Fibroblast of the aortic adventitia (primary cell): Measurements from ENCODE around the gene PPP6R2. TPM values are rescaled to one million over a fixed set of nuclear protein-coding genes. Genes with fewer than 3 reads are reported as not detected.

Experiments used
- DNase-seq: peaks from one replicate; pipeline ENCODE4 v3.0.0-alpha.2; 2010; ENCODE audit warnings: low read depth
- H3K4me3 ChIP-seq: 2 replicates; pipeline ENCODE4 v1.5.1; 2011; ENCODE audit warnings: low read depth, mild to moderate bottlenecking, control low read depth, low read length, moderate library complexity
- total RNA-seq: library from RNA; depleted of rRNA; stranded (reverse); fragments of >200 nt; gene quantifications from 2 replicates; pipeline ENCODE4 v1.2.3, GENCODE V29; 2012; ENCODE audit warnings: low replicate concordance
- TF ChIP-seq, protein P1 (sequence below): IDR thresholded peaks from 2 replicates; pipeline ENCODE4 v1.5.1; 2011; ENCODE audit warnings: mild to moderate bottlenecking, low read length, control low read depth, inconsistent platforms; ENCODE audit not compliant: insufficient read depth

The PPP6R2 gene
- total RNA-seq, 1 donor, result 38.5 TPM

DNA sequence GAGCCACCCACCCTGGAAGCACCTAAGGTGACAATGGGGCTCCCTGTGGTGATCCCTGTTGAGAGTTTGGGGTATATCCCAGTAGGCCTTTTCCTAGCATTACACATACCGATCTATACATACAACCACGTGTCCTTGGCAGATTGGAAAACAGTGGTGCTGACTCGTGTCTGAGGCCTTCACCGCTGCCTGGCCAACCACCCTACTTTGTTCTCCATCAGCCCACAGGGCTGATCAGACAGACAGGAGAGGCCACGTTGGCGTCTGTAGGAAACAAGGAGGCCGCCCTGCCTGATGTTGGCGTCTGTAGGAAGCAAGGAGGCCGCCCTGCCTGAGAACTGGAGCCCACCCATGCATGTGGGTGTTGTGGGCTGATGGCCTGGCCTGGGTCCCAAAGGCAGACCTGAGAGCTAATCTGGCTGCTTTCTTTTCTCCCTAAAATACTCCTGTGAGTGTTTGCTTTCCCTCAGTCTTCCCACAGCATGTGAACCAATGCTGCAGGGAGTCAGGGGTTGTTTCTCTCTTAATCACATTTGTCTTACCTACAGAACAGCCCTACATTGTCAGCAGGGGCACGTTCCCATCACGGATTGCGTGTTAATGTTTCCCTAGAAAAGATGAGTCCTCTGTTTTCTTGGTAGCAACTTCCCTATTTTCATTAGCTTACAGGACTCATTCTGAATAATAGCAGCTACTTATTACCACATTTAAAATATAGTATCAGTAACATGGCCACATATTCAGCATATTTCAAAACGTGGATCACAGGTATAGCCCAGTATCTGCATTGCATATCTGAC is 74.5 kb downstream of the PPP6R2 start:
- DNase-seq, result no peak
- no peak overlapping the region for H3K4me3 ChIP-seq
- TF ChIP-seq, protein P1, sequence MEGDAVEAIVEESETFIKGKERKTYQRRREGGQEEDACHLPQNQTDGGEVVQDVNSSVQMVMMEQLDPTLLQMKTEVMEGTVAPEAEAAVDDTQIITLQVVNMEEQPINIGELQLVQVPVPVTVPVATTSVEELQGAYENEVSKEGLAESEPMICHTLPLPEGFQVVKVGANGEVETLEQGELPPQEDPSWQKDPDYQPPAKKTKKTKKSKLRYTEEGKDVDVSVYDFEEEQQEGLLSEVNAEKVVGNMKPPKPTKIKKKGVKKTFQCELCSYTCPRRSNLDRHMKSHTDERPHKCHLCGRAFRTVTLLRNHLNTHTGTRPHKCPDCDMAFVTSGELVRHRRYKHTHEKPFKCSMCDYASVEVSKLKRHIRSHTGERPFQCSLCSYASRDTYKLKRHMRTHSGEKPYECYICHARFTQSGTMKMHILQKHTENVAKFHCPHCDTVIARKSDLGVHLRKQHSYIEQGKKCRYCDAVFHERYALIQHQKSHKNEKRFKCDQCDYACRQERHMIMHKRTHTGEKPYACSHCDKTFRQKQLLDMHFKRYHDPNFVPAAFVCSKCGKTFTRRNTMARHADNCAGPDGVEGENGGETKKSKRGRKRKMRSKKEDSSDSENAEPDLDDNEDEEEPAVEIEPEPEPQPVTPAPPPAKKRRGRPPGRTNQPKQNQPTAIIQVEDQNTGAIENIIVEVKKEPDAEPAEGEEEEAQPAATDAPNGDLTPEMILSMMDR, result no peak

- DNase-seq, result no peak
- H3K4me3 ChIP-seq, result no peak overlapping the region
- TF ChIP-seq, protein P1, result no peak
Measured at GRCh38 chr22:50418624-50419023, 75.5 kb downstream of the PPP6R2 start.

GRCh38 chr22:50419116-50419515 is 76.0 kb downstream of the PPP6R2 start:
- DNase-seq, result no peak
- TF ChIP-seq, protein P1, result no peak
- no peak overlapping the region for H3K4me3 ChIP-seq

DNA sequence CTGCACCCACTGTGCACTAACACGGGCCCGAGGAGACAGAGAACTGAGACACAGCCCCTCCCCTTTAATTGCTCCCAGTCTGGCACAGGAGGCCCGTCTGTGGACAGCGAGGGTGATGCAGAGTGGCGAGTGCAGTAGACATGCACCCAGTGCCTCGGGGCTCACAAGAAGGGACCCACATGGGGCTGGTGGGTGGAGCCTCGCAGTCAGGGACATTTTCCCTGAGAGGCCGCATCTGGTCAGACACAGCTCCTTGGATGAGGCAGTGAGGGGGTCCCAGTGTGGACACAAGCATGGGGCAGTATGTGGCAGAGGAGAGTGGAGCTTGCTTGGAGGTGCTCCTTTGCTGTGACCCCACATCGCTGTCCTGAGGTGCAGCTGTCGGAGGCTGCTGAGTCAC is 76.9 kb downstream of the PPP6R2 start:
- no peak overlapping the region for H3K4me3 ChIP-seq
- TF ChIP-seq, protein P1, result no peak
- no peak for DNase-seq

GRCh38 chr22:50420581-50420980 is 77.5 kb downstream of the PPP6R2 start:
- no peak for DNase-seq
- no peak overlapping the region for H3K4me3 ChIP-seq
- TF ChIP-seq, protein P1, result no peak

GRCh38 chr22:50422046-50422445 is 78.9 kb downstream of the PPP6R2 start:
- TF ChIP-seq, protein P1, result no peak
- no peak overlapping the region for H3K4me3 ChIP-seq
- DNase-seq, result no peak
